GM12875 (cell line): ENCODE measurements around the gene FAM13A.
"Not testable (repeated sequence)": the region's sequence is repeated elsewhere in the genome, so short reads cannot be mapped to it uniquely, and the experiment has no call there.

Experiments used
- H3K4me3 ChIP-seq: one replicate; pipeline ENCODE4 v1.5.1; 2011; ENCODE audit warnings: low read depth, low read length, control low read depth
- CTCF ChIP-seq: IDR thresholded peaks from 2 replicates; pipeline ENCODE4 v1.5.1; 2011; ENCODE audit warnings: low read depth, mild to moderate bottlenecking, control low read depth, inconsistent platforms, low read length, moderate library complexity, borderline replicate concordance; ENCODE audit not compliant: insufficient read depth

Gene FAM13A

GRCh38 chr4:88900432-88900831 lies 156.6 kb downstream of the FAM13A start:
- TF ChIP-seq CTCF, result no peak
- no peak overlapping the region for H3K4me3 ChIP-seq

GRCh38 chr4:88897752-88898151 lies 159.2 kb downstream of the FAM13A start:
- H3K4me3 ChIP-seq, result no peak overlapping the region
- no peak for TF ChIP-seq CTCF

GRCh38 chr4:88897180-88897579 lies 159.8 kb downstream of the FAM13A start:
- H3K4me3 ChIP-seq, result no peak overlapping the region
- TF ChIP-seq CTCF, result no peak

- no peak overlapping the region for H3K4me3 ChIP-seq
- TF ChIP-seq CTCF, result no peak
These were observed 163.0 kb downstream of the FAM13A start for GRCh38 chr4:88893961-88894360.

GRCh38 chr4:88892646-88893045 lies 164.3 kb downstream of the FAM13A start:
- TF ChIP-seq CTCF, result no peak
- H3K4me3 ChIP-seq, result no peak overlapping the region

- no peak for TF ChIP-seq CTCF
- H3K4me3 ChIP-seq, result no peak overlapping the region
These were observed 165.3 kb downstream of the FAM13A start for GRCh38 chr4:88891636-88892035.

GRCh38 chr4:88887409-88887808 lies 169.6 kb downstream of the FAM13A start:
- not testable (repeated sequence) for H3K4me3 ChIP-seq

GRCh38 chr4:88881227-88881569 lies 175.8 kb downstream of the FAM13A start:
- H3K4me3 ChIP-seq, result no peak overlapping the region
- no peak for TF ChIP-seq CTCF
